ENCODE data around the gene SPATA7. TPM values are rescaled to one million over a fixed set of nuclear protein-coding genes. Genes with fewer than 3 reads are reported as not detected.

The SPATA7 gene
- total and polyA plus RNA-seq, 9 of the 15 experiments (the other 6 are each of a cell fraction or from before 2014, with no cell fraction given) = 0.80 to 3.3 (median 2.5) TPM

DNA sequence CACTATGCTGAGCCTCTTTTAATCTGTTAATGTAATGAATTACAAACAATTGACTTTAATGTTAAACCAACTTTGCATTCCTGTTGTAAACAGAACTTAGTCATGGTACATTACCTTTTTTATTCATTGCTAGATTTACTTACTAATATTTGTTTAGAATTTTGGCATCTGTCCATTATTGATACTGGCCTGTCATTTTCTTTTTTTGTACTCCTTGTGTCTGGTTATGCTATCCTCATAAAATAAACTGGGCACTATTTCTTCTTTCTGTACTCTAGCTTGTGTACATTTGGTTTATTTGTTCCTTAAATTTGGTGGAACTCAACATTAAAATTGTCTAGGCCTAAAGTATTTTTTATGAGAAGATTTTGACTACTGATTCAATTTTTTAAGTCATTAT lies 32.1 kb downstream of the SPATA7 start:
- FAIRE-seq (no peak), ATAC-seq (no peak), DNase-seq (ENCODE audit: extremely low read depth in 1 of 4, low spot score in 3 of 4) (no peak)
- Histone ChIP-seq H2AFZ (ENCODE audit: low read depth, low read length) (no peak overlapping the region), H3K4me2 (ENCODE audit: insufficient read depth, low read length) (no peak overlapping the region), H3K4me3 (no peak overlapping the region), H3K27me3 (ENCODE audit: control insufficient read depth in 2 of 2, insufficient read depth in 2 of 2, low read length in 2 of 2) (no peaks in the 10 kb centered on the region), H3K9me1 (ENCODE audit: control insufficient read depth, insufficient read depth, low read length) (no peaks in the 10 kb centered on the region), H3K36me3 (ENCODE audit: control insufficient read depth, insufficient read depth, low read length) (no peaks in the 10 kb centered on the region), H3K9ac (ENCODE audit: insufficient read depth in 1 of 2, low read depth in 2 of 2, low read length in 2 of 2) (no peak overlapping the region), H3K27ac (ENCODE audit: extremely low read depth, low read depth, low read length) (no peak overlapping the region), H4K20me1 (replicated peaks; ENCODE audit: control insufficient read depth, insufficient read depth, low read length) (no peaks in the 10 kb centered on the region), H3K9me3 (replicated peaks; ENCODE audit: control insufficient read depth, insufficient read depth, low read depth, low read length) (no peaks in the 10 kb centered on the region; the same call in 1 of the 2 replicates), H3K79me2 (ENCODE audit: control insufficient read depth, insufficient read depth, low read length) (no peaks in the 10 kb centered on the region), H3K4me1 (replicated peaks in 1 of 2; ENCODE audit: control insufficient read depth in 2 of 2, insufficient read depth in 2 of 2, low read length in 2 of 2) (no peaks in the 10 kb centered on the region)
- ChIA-PET CTCF (ENCODE audit: low intra/inter-chr PET ratio) (no interaction called here), POLR2A (no interaction called here)
- in situ Hi-C loops (cut with MboI) (no loop called here), intact Hi-C loops (cut with micrococcal nuclease) (no loop called here)
- BruUV-seq (replicated peaks) = no TSS peak
- TF ChIP-seq, protein P1, sequence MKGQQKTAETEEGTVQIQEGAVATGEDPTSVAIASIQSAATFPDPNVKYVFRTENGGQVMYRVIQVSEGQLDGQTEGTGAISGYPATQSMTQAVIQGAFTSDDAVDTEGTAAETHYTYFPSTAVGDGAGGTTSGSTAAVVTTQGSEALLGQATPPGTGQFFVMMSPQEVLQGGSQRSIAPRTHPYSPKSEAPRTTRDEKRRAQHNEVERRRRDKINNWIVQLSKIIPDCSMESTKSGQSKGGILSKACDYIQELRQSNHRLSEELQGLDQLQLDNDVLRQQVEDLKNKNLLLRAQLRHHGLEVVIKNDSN (CRISPR knock-in tag; IDR thresholded peaks at IDR 0.05) = no peak
- TF ChIP-seq ZNF12 (CRISPR knock-in tag; IDR thresholded peaks at IDR 0.05) = no peak
- no peak for TF ChIP-seq ELF4 (CRISPR knock-in tag; IDR thresholded peaks at IDR 0.05)
- TF ChIP-seq ZNF311 (CRISPR knock-in tag; IDR thresholded peaks at IDR 0.05) = no peak
- TF ChIP-seq, protein P2, sequence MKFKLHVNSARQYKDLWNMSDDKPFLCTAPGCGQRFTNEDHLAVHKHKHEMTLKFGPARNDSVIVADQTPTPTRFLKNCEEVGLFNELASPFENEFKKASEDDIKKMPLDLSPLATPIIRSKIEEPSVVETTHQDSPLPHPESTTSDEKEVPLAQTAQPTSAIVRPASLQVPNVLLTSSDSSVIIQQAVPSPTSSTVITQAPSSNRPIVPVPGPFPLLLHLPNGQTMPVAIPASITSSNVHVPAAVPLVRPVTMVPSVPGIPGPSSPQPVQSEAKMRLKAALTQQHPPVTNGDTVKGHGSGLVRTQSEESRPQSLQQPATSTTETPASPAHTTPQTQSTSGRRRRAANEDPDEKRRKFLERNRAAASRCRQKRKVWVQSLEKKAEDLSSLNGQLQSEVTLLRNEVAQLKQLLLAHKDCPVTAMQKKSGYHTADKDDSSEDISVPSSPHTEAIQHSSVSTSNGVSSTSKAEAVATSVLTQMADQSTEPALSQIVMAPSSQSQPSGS (CRISPR knock-in tag; IDR thresholded peaks at IDR 0.05) = no peak
- no peak for TF ChIP-seq EGR1 (conservative IDR thresholded peaks at IDR 0.05)
- no peak for TF ChIP-seq KAT8 (IDR thresholded peaks at IDR 0.05; ENCODE audit: low read depth)
- TF ChIP-seq, protein P3, sequence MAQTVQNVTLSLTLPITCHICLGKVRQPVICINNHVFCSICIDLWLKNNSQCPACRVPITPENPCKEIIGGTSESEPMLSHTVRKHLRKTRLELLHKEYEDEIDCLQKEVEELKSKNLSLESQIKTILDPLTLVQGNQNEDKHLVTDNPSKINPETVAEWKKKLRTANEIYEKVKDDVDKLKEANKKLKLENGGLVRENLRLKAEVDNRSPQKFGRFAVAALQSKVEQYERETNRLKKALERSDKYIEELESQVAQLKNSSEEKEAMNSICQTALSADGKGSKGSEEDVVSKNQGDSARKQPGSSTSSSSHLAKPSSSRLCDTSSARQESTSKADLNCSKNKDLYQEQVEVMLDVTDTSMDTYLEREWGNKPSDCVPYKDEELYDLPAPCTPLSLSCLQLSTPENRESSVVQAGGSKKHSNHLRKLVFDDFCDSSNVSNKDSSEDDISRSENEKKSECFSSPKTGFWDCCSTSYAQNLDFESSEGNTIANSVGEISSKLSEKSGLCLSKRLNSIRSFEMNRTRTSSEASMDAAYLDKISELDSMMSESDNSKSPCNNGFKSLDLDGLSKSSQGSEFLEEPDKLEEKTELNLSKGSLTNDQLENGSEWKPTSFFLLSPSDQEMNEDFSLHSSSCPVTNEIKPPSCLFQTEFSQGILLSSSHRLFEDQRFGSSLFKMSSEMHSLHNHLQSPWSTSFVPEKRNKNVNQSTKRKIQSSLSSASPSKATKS (CRISPR knock-in tag; IDR thresholded peaks at IDR 0.05) = no peak
- TF ChIP-seq, protein P4, sequence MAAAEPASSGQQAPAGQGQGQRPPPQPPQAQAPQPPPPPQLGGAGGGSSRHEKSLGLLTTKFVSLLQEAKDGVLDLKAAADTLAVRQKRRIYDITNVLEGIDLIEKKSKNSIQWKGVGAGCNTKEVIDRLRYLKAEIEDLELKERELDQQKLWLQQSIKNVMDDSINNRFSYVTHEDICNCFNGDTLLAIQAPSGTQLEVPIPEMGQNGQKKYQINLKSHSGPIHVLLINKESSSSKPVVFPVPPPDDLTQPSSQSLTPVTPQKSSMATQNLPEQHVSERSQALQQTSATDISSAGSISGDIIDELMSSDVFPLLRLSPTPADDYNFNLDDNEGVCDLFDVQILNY (CRISPR knock-in tag; IDR thresholded peaks at IDR 0.05) = no peak
- TF ChIP-seq, protein P5, sequence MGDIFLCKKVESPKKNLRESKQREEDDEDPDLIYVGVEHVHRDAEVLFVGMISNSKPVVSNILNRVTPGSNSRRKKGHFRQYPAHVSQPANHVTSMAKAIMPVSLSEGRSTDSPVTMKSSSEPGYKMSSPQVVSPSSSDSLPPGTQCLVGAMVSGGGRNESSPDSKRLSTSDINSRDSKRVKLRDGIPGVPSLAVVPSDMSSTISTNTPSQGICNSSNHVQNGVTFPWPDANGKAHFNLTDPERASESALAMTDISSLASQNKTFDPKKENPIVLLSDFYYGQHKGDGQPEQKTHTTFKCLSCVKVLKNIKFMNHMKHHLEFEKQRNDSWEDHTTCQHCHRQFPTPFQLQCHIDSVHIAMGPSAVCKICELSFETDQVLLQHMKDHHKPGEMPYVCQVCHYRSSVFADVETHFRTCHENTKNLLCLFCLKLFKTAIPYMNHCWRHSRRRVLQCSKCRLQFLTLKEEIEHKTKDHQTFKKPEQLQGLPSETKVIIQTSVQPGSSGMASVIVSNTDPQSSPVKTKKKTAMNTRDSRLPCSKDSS (IDR thresholded peaks at IDR 0.05; ENCODE audit: low read depth, partially characterized antibody) = no peak
- no peak for TF ChIP-seq SPI1 (IDR thresholded peaks at IDR 0.05; ENCODE audit: borderline replicate concordance, low read depth, low read length)
- TF ChIP-seq ZNF830 (CRISPR knock-in tag; IDR thresholded peaks at IDR 0.05) = no peak
- TF ChIP-seq RFX1 (IDR thresholded peaks at IDR 0.05) = no peak
